Adipose tissue (tissue), 3 donors: ENCODE results near the gene TMEM135. TPM values are rescaled to one million over a fixed set of nuclear protein-coding genes. Genes with fewer than 3 reads are reported as not detected.
"Not testable (repeated sequence)": the region's sequence is repeated elsewhere in the genome, so short reads cannot be mapped to it uniquely, and the experiment has no call there.

Experiments used
- H3K27ac ChIP-seq: one replicate; pipeline ENCODE4 v1.5.1; 2013; ENCODE audit warnings: low read depth, low read length
- WGBS, 3 donors: extraction: QIAGEN DNeasy Blood & Tissue Kit; methylation state at CpG; one replicate each; pipeline ENCODE4 v1.1.7; 2013; 5-methylcytosine and 5-hydroxymethylcytosine counted together
- polyA plus RNA-seq, 3 donors: library from polyadenylated mRNA; stranded (reverse); fragments of 200-250 nt; gene quantifications; one replicate each; pipeline ENCODE4 v1.2.3, GENCODE V29; 2013
- donor health status: healthy with polysubstance abuse.
- donor health status: Bipolar disorder and iron deficiency.
- donor health status: healthy.

The TMEM135 gene
- polyA plus RNA-seq, 3 donors, result 4.8 to 26.3 (median 14.6) TPM

GRCh38 chr11:87015645-87016044 is 22.1 kb upstream of the TMEM135 start:
- 88 to 95% (median 92%) methylated on average over 10 of the region's 10 CpGs for WGBS, 3 donors

GRCh38 chr11:87019613-87020271 is 18.0 kb upstream of the TMEM135 start:
- WGBS, 3 donors, result 32 to 77% (median 46%) methylated on average over 1 of the region's 1 CpG
- H3K27ac ChIP-seq, result no peak overlapping the region

More at GRCh38 chr11:87015645-87016044, 22.1 kb upstream of the TMEM135 start:
- H3K27ac ChIP-seq, result no peak overlapping the region

GRCh38 chr11:87020336-87020735 is 17.4 kb upstream of the TMEM135 start:
- 84 to 97% (median 87%) methylated on average over 1 of the region's 1 CpG for WGBS, 3 donors
- H3K27ac ChIP-seq, result no peak overlapping the region

- no peak overlapping the region for H3K27ac ChIP-seq
- 69 to 83% (median 81%) methylated on average over 3 of the region's 3 CpGs for WGBS, 3 donors
Observed at GRCh38 chr11:87020764-87021365, 16.9 kb upstream of the TMEM135 start.

GRCh38 chr11:87022254-87022653 is 15.5 kb upstream of the TMEM135 start:
- 75 to 94% (median 85%) methylated on average over 1 of the region's 1 CpG for WGBS, 3 donors

GRCh38 chr11:87022738-87023137 is 15.0 kb upstream of the TMEM135 start:
- 87 to 94% (median 89%) methylated on average over 3 of the region's 3 CpGs for WGBS, 3 donors
- H3K27ac ChIP-seq, result no peak overlapping the region

More at GRCh38 chr11:87022254-87022653, 15.5 kb upstream of the TMEM135 start:
- no peak overlapping the region for H3K27ac ChIP-seq

GRCh38 chr11:87026415-87026814 is 11.3 kb upstream of the TMEM135 start:
- H3K27ac ChIP-seq, result not testable (repeated sequence)
- WGBS, 3 donors, result 95 to 100% (median 96%) methylated on average over 1 of the region's 1 CpG

- H3K27ac ChIP-seq, result no peak overlapping the region
- WGBS, 3 donors, result 58 to 71% (median 66%) methylated on average over 5 of the region's 5 CpGs
Observed at GRCh38 chr11:87030458-87031054, 7.2 kb upstream of the TMEM135 start.

- H3K27ac ChIP-seq, result no peak overlapping the region
- WGBS, 3 donors, result 63 to 81% (median 78%) methylated on average over 3 of the region's 3 CpGs
Observed at GRCh38 chr11:87031433-87032170, 6.1 kb upstream of the TMEM135 start.

GRCh38 chr11:87033561-87033960 is 4.2 kb upstream of the TMEM135 start:
- 80 to 90% (median 86%) methylated on average over 8 of the region's 8 CpGs for WGBS, 3 donors
- no peak overlapping the region for H3K27ac ChIP-seq

- H3K27ac ChIP-seq, result no peak overlapping the region
- 60 to 80% (median 62%) methylated on average over 12 of the region's 12 CpGs for WGBS, 3 donors
Observed at GRCh38 chr11:87035976-87036583, 1.7 kb upstream of the TMEM135 start.

- 18 to 36% (median 33%) methylated on average over 10 of the region's 10 CpGs for WGBS, 3 donors
- H3K27ac ChIP-seq, result no peak overlapping the region
Observed at GRCh38 chr11:87036756-87037449, 831 bp upstream of the TMEM135 start.

GRCh38 chr11:87038235-87038977 is 672 bp downstream of the TMEM135 start:
- no peak overlapping the region for H3K27ac ChIP-seq
- WGBS, 3 donors, result 10 to 13% (median 10%) methylated on average over 9 of the region's 9 CpGs

GRCh38 chr11:87039371-87039770 is 1.6 kb downstream of the TMEM135 start:
- WGBS, 3 donors, result 34 to 51% (median 43%) methylated on average over 3 of the region's 3 CpGs
- H3K27ac ChIP-seq, result no peak overlapping the region

- 73 to 85% (median 82%) methylated on average over 1 of the region's 1 CpG for WGBS, 3 donors
- H3K27ac ChIP-seq, result no peak overlapping the region
Observed at GRCh38 chr11:87043894-87044293, 6.2 kb downstream of the TMEM135 start.

- WGBS, 3 donors, result 96 to 99% (median 97%) methylated on average over 2 of the region's 2 CpGs
Observed at GRCh38 chr11:87046824-87047223, 9.1 kb downstream of the TMEM135 start.

GRCh38 chr11:87056091-87056490 is 18.4 kb downstream of the TMEM135 start:
- WGBS, 3 donors, result 82 to 88% (median 85%) methylated on average over 3 of the region's 3 CpGs
- H3K27ac ChIP-seq, result no peak overlapping the region

More at GRCh38 chr11:87046824-87047223, 9.1 kb downstream of the TMEM135 start:
- no peak overlapping the region for H3K27ac ChIP-seq
